HG03139 (cell line): ENCODE data around the gene KLHL1.

Experiments used
- ATAC-seq: cut with Tn5 transposase; IDR thresholded peaks from one replicate; pipeline ENCODE4 v1.9.1; 2021; ENCODE audit not compliant: unreplicated experiment

Gene KLHL1

GRCh38 chr13:70022646-70023045, 85.6 kb downstream of the KLHL1 start:
- no peak for ATAC-seq

- no peak for ATAC-seq
These were observed 92.1 kb downstream of the KLHL1 start for GRCh38 chr13:70016116-70016515.

GRCh38 chr13:70014337-70014736, 93.9 kb downstream of the KLHL1 start:
- ATAC-seq: no peak

- no peak for ATAC-seq
These were observed 108.4 kb downstream of the KLHL1 start for GRCh38 chr13:69999875-70000274.

- no peak for ATAC-seq
These were observed 111.2 kb downstream of the KLHL1 start for GRCh38 chr13:69997061-69997460.

- no peak for ATAC-seq
These were observed 127.5 kb downstream of the KLHL1 start for GRCh38 chr13:69980799-69981198.

GRCh38 chr13:69975496-69975895, 132.8 kb downstream of the KLHL1 start:
- ATAC-seq: no peak

- no peak for ATAC-seq
These were observed 137.7 kb downstream of the KLHL1 start for GRCh38 chr13:69970520-69970919.

GRCh38 chr13:69959046-69959445, 149.2 kb downstream of the KLHL1 start:
- ATAC-seq: no peak

GRCh38 chr13:69956839-69957238, 151.4 kb downstream of the KLHL1 start:
- no peak for ATAC-seq

- ATAC-seq: no peak
These were observed 151.9 kb downstream of the KLHL1 start for GRCh38 chr13:69956349-69956748.

GRCh38 chr13:69955271-69955670, 153.0 kb downstream of the KLHL1 start:
- ATAC-seq: no peak

GRCh38 chr13:69951412-69951811, 156.8 kb downstream of the KLHL1 start:
- ATAC-seq: no peak

GRCh38 chr13:69950160-69950559, 158.1 kb downstream of the KLHL1 start:
- ATAC-seq: no peak

GRCh38 chr13:69948016-69948415, 160.2 kb downstream of the KLHL1 start:
- peak; percentile 96 for ATAC-seq

GRCh38 chr13:69947582-69947981, 160.7 kb downstream of the KLHL1 start:
- peak; percentile 20 for ATAC-seq

- no peak for ATAC-seq
These were observed 161.7 kb downstream of the KLHL1 start for GRCh38 chr13:69946511-69946910.

- ATAC-seq: peak; percentile 92
These were observed 173.2 kb downstream of the KLHL1 start for GRCh38 chr13:69935043-69935442.

GRCh38 chr13:69928262-69928661, 180.0 kb downstream of the KLHL1 start:
- no peak for ATAC-seq

GRCh38 chr13:69921156-69921555, 187.1 kb downstream of the KLHL1 start:
- no peak for ATAC-seq

GRCh38 chr13:69912630-69913029, 195.6 kb downstream of the KLHL1 start:
- ATAC-seq: no peak

GRCh38 chr13:69910800-69911199, 197.5 kb downstream of the KLHL1 start:
- ATAC-seq: no peak

- ATAC-seq: no peak
These were observed 203.5 kb downstream of the KLHL1 start for GRCh38 chr13:69904784-69905183.

GRCh38 chr13:69903081-69903480, 205.2 kb downstream of the KLHL1 start:
- no peak for ATAC-seq
